ENCODE data around the gene KRT71. TPM values are rescaled to one million over a fixed set of nuclear protein-coding genes. Genes with fewer than 3 reads are reported as not detected.

KRT71 gene
- total RNA-seq, 3 donors from 2014 or later: not detected

DNA sequence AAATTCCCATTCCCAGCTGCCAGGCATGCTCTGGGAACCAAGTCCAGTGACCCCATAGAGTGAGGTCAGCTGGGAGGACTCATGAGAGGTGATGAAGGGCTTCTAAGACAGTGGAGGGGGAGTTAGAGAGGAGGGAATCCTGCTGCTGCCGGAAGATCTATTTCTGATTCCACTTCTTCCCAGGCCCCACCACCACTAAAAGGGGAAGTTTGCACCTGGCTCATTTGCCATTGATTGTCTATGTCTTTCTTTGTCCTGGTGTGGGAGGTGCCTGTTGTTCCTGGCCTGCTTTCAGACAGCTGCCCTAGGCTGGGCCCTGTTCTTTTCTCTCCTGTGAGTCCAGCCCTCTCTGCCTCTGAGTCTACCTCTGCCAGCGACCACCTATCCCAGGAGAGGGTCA, 56.9 kb downstream of the KRT71 start:
- Histone ChIP-seq H3K4me3 (no peak overlapping the region), H3K9me3 (no peaks in the 10 kb centered on the region), H3K4me1 (ENCODE audit: low read depth) (no peaks in the 10 kb centered on the region), H3K36me3 (ENCODE audit: low read depth) (no peaks in the 10 kb centered on the region)
- intact Hi-C loops (cut with DNase I, micrococcal nuclease): no loop called here
- ATAC-seq: no peak
- DNase-seq: no peak
- TF ChIP-seq, protein P1, sequence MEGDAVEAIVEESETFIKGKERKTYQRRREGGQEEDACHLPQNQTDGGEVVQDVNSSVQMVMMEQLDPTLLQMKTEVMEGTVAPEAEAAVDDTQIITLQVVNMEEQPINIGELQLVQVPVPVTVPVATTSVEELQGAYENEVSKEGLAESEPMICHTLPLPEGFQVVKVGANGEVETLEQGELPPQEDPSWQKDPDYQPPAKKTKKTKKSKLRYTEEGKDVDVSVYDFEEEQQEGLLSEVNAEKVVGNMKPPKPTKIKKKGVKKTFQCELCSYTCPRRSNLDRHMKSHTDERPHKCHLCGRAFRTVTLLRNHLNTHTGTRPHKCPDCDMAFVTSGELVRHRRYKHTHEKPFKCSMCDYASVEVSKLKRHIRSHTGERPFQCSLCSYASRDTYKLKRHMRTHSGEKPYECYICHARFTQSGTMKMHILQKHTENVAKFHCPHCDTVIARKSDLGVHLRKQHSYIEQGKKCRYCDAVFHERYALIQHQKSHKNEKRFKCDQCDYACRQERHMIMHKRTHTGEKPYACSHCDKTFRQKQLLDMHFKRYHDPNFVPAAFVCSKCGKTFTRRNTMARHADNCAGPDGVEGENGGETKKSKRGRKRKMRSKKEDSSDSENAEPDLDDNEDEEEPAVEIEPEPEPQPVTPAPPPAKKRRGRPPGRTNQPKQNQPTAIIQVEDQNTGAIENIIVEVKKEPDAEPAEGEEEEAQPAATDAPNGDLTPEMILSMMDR (IDR thresholded peaks at IDR 0.05): no peak

DNA sequence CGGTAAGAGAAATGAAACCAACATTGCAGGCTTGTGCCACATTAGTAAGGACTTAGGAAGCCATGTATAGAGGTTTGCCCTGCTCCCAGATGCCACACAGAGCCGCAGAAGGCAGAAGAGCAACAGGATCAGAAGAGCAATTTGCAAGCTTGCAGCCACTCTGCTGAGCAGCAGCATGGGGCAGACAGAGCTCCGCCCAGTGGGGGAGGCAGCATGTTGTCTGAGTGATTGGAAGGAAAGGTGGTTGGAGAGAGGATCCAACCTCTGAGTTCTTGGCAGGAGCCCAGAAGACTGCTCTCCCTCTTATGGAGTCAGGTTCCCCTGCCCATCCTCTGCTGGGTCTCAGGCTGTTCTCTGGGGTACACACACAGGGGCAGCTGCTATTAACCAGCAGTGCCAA, 57.6 kb downstream of the KRT71 start:
- intact Hi-C loops (cut with DNase I, micrococcal nuclease): no loop called here
- TF ChIP-seq, protein P1 (IDR thresholded peaks at IDR 0.05): no peak
- Histone ChIP-seq H3K36me3 (ENCODE audit: low read depth) (no peaks in the 10 kb centered on the region), H3K4me1 (ENCODE audit: low read depth) (no peaks in the 10 kb centered on the region), H3K9me3 (no peaks in the 10 kb centered on the region), H3K4me3 (no peak overlapping the region)
- DNase-seq: peak in 1 of 3 donors; percentile 16
- ATAC-seq: peak; percentile 10

DNA sequence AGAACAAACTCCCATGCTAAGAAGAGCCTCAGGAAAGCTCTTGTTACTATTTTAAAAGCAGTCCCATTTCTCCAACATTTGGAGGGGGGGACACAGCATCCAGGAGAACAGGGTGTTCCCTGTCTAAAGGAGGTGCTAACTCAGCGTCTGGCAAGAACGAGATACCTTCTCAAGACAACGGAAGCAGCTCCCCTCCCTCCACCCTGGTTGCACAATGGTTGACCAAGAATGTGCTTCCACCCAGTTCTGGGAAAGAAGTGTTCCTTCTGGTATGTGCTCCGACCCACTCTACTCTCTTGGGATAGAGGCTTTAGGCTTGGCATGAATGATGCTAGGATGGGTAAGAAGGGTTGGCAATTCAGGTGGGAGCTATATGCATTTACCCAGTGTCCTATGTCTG, 58.4 kb downstream of the KRT71 start:
- no peak for ATAC-seq

DNA sequence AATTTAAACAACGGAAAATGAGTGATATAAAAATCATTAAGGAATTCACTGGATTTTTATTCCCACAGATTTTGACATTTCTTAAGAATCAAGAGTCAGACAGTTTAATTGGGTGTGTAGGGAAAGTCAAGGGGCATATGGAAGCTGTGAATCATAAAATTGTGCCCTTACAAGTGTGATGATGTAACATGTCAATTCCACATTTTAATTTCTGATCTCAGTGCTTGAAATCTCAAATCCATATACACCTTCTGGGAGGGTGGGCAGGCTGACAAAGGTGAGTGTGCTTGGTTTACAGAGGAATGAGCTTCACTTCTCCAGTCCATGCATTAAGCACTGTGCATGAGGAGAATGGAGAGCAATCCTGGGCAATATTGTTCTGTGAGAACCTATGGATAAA, 58.8 kb downstream of the KRT71 start:
- DNase-seq: no peak
- intact Hi-C loops (cut with DNase I, micrococcal nuclease): no loop called here
- no peak for ATAC-seq
- Histone ChIP-seq H3K4me3 (no peak overlapping the region), H3K4me1 (ENCODE audit: low read depth) (no peaks in the 10 kb centered on the region), H3K36me3 (ENCODE audit: low read depth) (no peaks in the 10 kb centered on the region), H3K9me3 (no peaks in the 10 kb centered on the region)
- TF ChIP-seq, protein P1 (IDR thresholded peaks at IDR 0.05): no peak

More for the DNA sequence above, 58.4 kb downstream of the KRT71 start:
- intact Hi-C loops (cut with DNase I, micrococcal nuclease): no loop called here
- H3K9me3 ChIP-seq: no peaks in the 10 kb centered on the region
- no peak for DNase-seq
- H3K36me3 ChIP-seq (ENCODE audit: low read depth): no peaks in the 10 kb centered on the region
- H3K4me3 ChIP-seq: no peak overlapping the region
- H3K4me1 ChIP-seq (ENCODE audit: low read depth): no peaks in the 10 kb centered on the region
- TF ChIP-seq, protein P1 (IDR thresholded peaks at IDR 0.05): no peak

Other genes with a start within 250 kb of the KRT71 start
- not detected for gene KRT83, start 231.7 kb downstream of the KRT71 start, total RNA-seq
- gene KRT85, start 185.7 kb downstream of the KRT71 start, total RNA-seq: not detected
- gene KRT84, start 167.5 kb downstream of the KRT71 start, total RNA-seq: not detected
- not detected for gene KRT82, start 146.8 kb downstream of the KRT71 start, total RNA-seq
- not detected for gene KRT75, start 118.8 kb downstream of the KRT71 start, total RNA-seq
- not detected for gene KRT6B, start 101.0 kb downstream of the KRT71 start, total RNA-seq
- gene KRT6C, start 79.3 kb downstream of the KRT71 start, total RNA-seq: under 1 TPM in 1 of 3 donors, not detected in 2; 0.20 TPM
- 1 to 10 TPM in 1 of 3 donors, not detected in 2; 1.4 TPM for gene KRT6A, start 59.9 kb downstream of the KRT71 start, total RNA-seq
- gene KRT5, start 32.8 kb downstream of the KRT71 start, total RNA-seq: 1 to 10 TPM in 1 of 3 donors, not detected in 2; 1.6 TPM
- gene KRT74, start 20.7 kb upstream of the KRT71 start, total RNA-seq: not detected
- gene KRT72, start 48.3 kb upstream of the KRT71 start, total RNA-seq: not detected
- not detected for gene KRT73, start 65.4 kb upstream of the KRT71 start, total RNA-seq
- gene KRT2, start 99.1 kb upstream of the KRT71 start, total RNA-seq: under 1 TPM in 1 of 3 donors, not detected in 2; 0.12 TPM
- gene KRT1, start 127.3 kb upstream of the KRT71 start, total RNA-seq: under 1 TPM; 0.35 to 0.89 (median 0.38) TPM
- gene KRT77, start 150.4 kb upstream of the KRT71 start, total RNA-seq: not detected
- not detected for gene KRT76, start 224.2 kb upstream of the KRT71 start, total RNA-seq
- gene KRT3, start 243.0 kb upstream of the KRT71 start, total RNA-seq: not detected